ENCODE results near the gene CDC20. TPM values are rescaled to one million over a fixed set of nuclear protein-coding genes. Genes with fewer than 3 reads are reported as not detected.
"Not testable (repeated sequence)": the region's sequence is repeated elsewhere in the genome, so short reads cannot be mapped to it uniquely, and the experiment has no call there.

Gene CDC20
- total RNA-seq, 1 donor: 23.9 TPM

GRCh38 chr1:43398227-43398626 is 39.4 kb downstream of the CDC20 start:
- H3K4me3 ChIP-seq (ENCODE audit: low read depth, low read length): no peak overlapping the region
- no peak for DNase-seq (ENCODE audit: low read depth)
- no peak for TF ChIP-seq CTCF (IDR thresholded peaks at IDR 0.05; ENCODE audit: insufficient read depth, low read length)

GRCh38 chr1:43400441-43400840 is 41.7 kb downstream of the CDC20 start:
- not testable (repeated sequence) for H3K4me3 ChIP-seq (ENCODE audit: low read depth, low read length); DNase-seq (ENCODE audit: low read depth)

- no peak overlapping the region for H3K4me3 ChIP-seq (ENCODE audit: low read depth, low read length)
- DNase-seq (ENCODE audit: low read depth): no peak
- TF ChIP-seq CTCF (IDR thresholded peaks at IDR 0.05; ENCODE audit: insufficient read depth, low read length): no peak
Measured at GRCh38 chr1:43402089-43402865, 43.5 kb downstream of the CDC20 start.

- DNase-seq (ENCODE audit: low read depth): no peak
- TF ChIP-seq CTCF (IDR thresholded peaks at IDR 0.05; ENCODE audit: insufficient read depth, low read length): no peak
- no peak overlapping the region for H3K4me3 ChIP-seq (ENCODE audit: low read depth, low read length)
Measured at GRCh38 chr1:43404353-43404752, 45.6 kb downstream of the CDC20 start.

GRCh38 chr1:43405219-43405875 is 46.6 kb downstream of the CDC20 start:
- DNase-seq (ENCODE audit: low read depth): peak; percentile 50

GRCh38 chr1:43405876-43406234 is 47.1 kb downstream of the CDC20 start:
- no peak for TF ChIP-seq CTCF (IDR thresholded peaks at IDR 0.05; ENCODE audit: insufficient read depth, low read length)
- no peak for DNase-seq (ENCODE audit: low read depth)
- no peak overlapping the region for H3K4me3 ChIP-seq (ENCODE audit: low read depth, low read length)

More at GRCh38 chr1:43405219-43405875, 46.6 kb downstream of the CDC20 start:
- H3K4me3 ChIP-seq (ENCODE audit: low read depth, low read length): no peak overlapping the region
- TF ChIP-seq CTCF (IDR thresholded peaks at IDR 0.05; ENCODE audit: insufficient read depth, low read length): no peak

- H3K4me3 ChIP-seq (ENCODE audit: low read depth, low read length): no peak overlapping the region
- TF ChIP-seq CTCF (IDR thresholded peaks at IDR 0.05; ENCODE audit: insufficient read depth, low read length): no peak
- DNase-seq (ENCODE audit: low read depth): no peak
Measured at GRCh38 chr1:43410571-43410970, 51.8 kb downstream of the CDC20 start.

Measured in fibroblast of the aortic adventitia (primary cell).